K562 (cell line): Measurements from ENCODE around the gene EPHA7. TPM values are rescaled to one million over a fixed set of nuclear protein-coding genes. Genes with fewer than 3 reads are reported as not detected.

ENCODE experiments used
- ATAC-seq: fragments of 200-7000 bp; cut with Tn5 transposase; 3 replicates; pipeline ENCODE4 v1.9.1; 2020; ENCODE audit warnings: moderate library complexity
- BruUV-seq: library from RNA; stranded (reverse); fragments of 400-500 nt; replicated peaks from 2 replicates; lab custom pipeline; 2021; lab: Mats Ljungman, UMichigan
- CTCF ChIA-PET: fragments of 300-600 bp; formaldehyde crosslinking; extraction: SDS; loops from one replicate; lab custom pipeline; 2021; ENCODE audit warnings: low intra/inter-chr PET ratio; lab: Yijun Ruan, JAX
- POLR2A ChIA-PET: fragments of 300-600, 350-650 bp; sonication (Branson Sonifier 250); formaldehyde crosslinking; extraction: SDS; loops from one replicate; lab custom pipeline; 2021; ENCODE audit warnings: antibody characterized with exemption, inconsistent platforms; lab: Yijun Ruan, JAX
- DNase-seq, 4 experiments: peaks; one replicate each; pipeline versions ENCODE4 v3.0.0 to v3.0.0-alpha.2; 2011 to 2018; ENCODE audit warnings: low spot score in 3 of 4, mixed read lengths in 3 of 4; ENCODE audit errors: extremely low read depth in 1 of 4
- FAIRE-seq: peaks from 2 replicates; lab custom pipeline; 2011; peaks lifted over from hg19 to GRCh38; lab: Jason Lieb, UNC
- H2AFZ ChIP-seq: 2 replicates; pipeline ENCODE4 v1.6.0; 2011; ENCODE audit warnings: low read depth, low read length, control low read depth, inconsistent platforms
- H3K27ac ChIP-seq: fragments of 200-600 bp; 3 replicates; pipeline ENCODE4 v1.8.0; 2011; ENCODE audit warnings: low read depth, mild to moderate bottlenecking, control low read depth, inconsistent platforms, low read length, moderate library complexity, mixed read lengths; ENCODE audit errors: extremely low read depth
- H3K27me3 ChIP-seq, 2 experiments: fragments of 300-600 bp in 1 of 2; 2 replicates in 1 of 2; 3 replicates in 1 of 2; pipeline versions ENCODE4 v1.6.0 to v1.8.0; 2011; ENCODE audit warnings: inconsistent platforms in 2 of 2, low read length in 2 of 2, mild to moderate bottlenecking in 1 of 2, mixed read lengths in 1 of 2, moderate library complexity in 1 of 2; ENCODE audit not compliant: control insufficient read depth in 2 of 2, insufficient read depth in 2 of 2
- H3K36me3 ChIP-seq: fragments of 300-600 bp; 3 replicates; pipeline ENCODE4 v1.8.0; 2011; ENCODE audit warnings: mild to moderate bottlenecking, low read length, inconsistent platforms; ENCODE audit not compliant: control insufficient read depth, insufficient read depth
- H3K4me1 ChIP-seq, 2 experiments: fragments of 200-600 bp in 1 of 2; replicated peaks in 1 of 2; 2 replicates in 1 of 2; 3 replicates in 1 of 2; pipeline versions ENCODE4 v1.5.1 to v1.8.0; 2011; ENCODE audit warnings: inconsistent platforms in 2 of 2, low read length in 2 of 2, mild to moderate bottlenecking in 1 of 2, mixed read lengths in 1 of 2, moderate library complexity in 1 of 2; ENCODE audit not compliant: control insufficient read depth in 2 of 2, insufficient read depth in 2 of 2
- H3K4me2 ChIP-seq: 2 replicates; pipeline ENCODE4 v1.6.1; 2011; ENCODE audit warnings: low read length, control low read depth, inconsistent platforms, mixed read lengths; ENCODE audit not compliant: insufficient read depth
- H3K4me3 ChIP-seq: fragments of 200-600 bp; sonication (generic), shearing (Covaris generic); 2 replicates; pipeline ENCODE4 v1.5.1; 2016; ENCODE audit warnings: control low read depth, inconsistent platforms
- H3K79me2 ChIP-seq: fragments of 200-600 bp; 3 replicates; pipeline ENCODE4 v1.8.0; 2011; ENCODE audit warnings: low read length, inconsistent platforms; ENCODE audit not compliant: control insufficient read depth, insufficient read depth
- H3K9ac ChIP-seq, 2 experiments: 2 replicates each; pipeline versions ENCODE4 v1.6.0 to v1.6.1; 2011; ENCODE audit warnings: low read depth in 2 of 2, low read length in 2 of 2, control low read depth in 1 of 2, inconsistent platforms in 1 of 2, mild to moderate bottlenecking in 1 of 2, mixed read lengths in 1 of 2; ENCODE audit not compliant: insufficient read depth in 1 of 2
- H3K9me1 ChIP-seq: one replicate; pipeline ENCODE4 v1.6.0; 2011; ENCODE audit warnings: inconsistent platforms, mild to moderate bottlenecking, low read length, moderate library complexity; ENCODE audit not compliant: control insufficient read depth, insufficient read depth
- H3K9me3 ChIP-seq: replicated peaks from 2 replicates; pipeline ENCODE4 v1.5.1; 2011; ENCODE audit warnings: low read depth, low read length, inconsistent platforms; ENCODE audit not compliant: control insufficient read depth, insufficient read depth
- H4K20me1 ChIP-seq: replicated peaks from 2 replicates; pipeline ENCODE4 v1.6.1; 2011; ENCODE audit warnings: low read length, inconsistent platforms, mixed read lengths; ENCODE audit not compliant: control insufficient read depth, insufficient read depth
- CEBPZ ChIP-seq: fragments of 150-350 bp; IDR thresholded peaks from 2 replicates; pipeline ENCODE4 v1.6.1; 2014; ENCODE audit warnings: low read depth, mild to moderate bottlenecking, low read length, borderline replicate concordance
- CXXC5 ChIP-seq: fragments of 250-450 bp; sonication (Bioruptor Pico); IDR thresholded peaks from 2 replicates; pipeline ENCODE4 v1.8.0; 2022; ENCODE audit warnings: inconsistent platforms, mild to moderate bottlenecking, moderate library complexity
- THAP12 ChIP-seq: fragments of 250-450 bp; sonication (Bioruptor Pico); IDR thresholded peaks from 2 replicates; pipeline ENCODE4 v1.9.0; 2021; ENCODE audit warnings: mild to moderate bottlenecking, inconsistent platforms
- ZNF324 ChIP-seq: fragments of 250-450 bp; sonication (Bioruptor Pico); IDR thresholded peaks from 2 replicates; pipeline ENCODE4 v1.4.0; 2020; ENCODE audit warnings: mild to moderate bottlenecking
- WGBS: fragments of 100-300 bp; shearing (Covaris generic); methylation state at CpG from one replicate; pipeline ENCODE4 v1.1.6; 2016; ENCODE audit warnings: low coverage, mixed read lengths; ENCODE audit not compliant: insufficient coverage; ENCODE audit errors: missing lambda C conversion rate; 5-methylcytosine and 5-hydroxymethylcytosine counted together
- in situ Hi-C: fragments of 300-500 bp; cut with MboI; formaldehyde crosslinking; loops from 4 replicates; pipeline ENCODE4 v1.15.0; 2018; ENCODE audit warnings: inconsistent platforms, mixed read lengths
- intact Hi-C: fragments of 100-400 bp; cut with micrococcal nuclease; formaldehyde crosslinking; loops from 2 replicates; pipeline ENCODE4 v1.14.2; 2022
- polyA plus RNA-seq, 8 experiments: library from polyadenylated mRNA; depleted of rRNA in 4 of 8; stranded (reverse) in 5 of 8; unstranded in 3 of 8; fragments of >200 nt; fragmentation: Nextera tagmentation in 2 of 8; fragmentation: Illumina TruSeq in 1 of 8; extraction: Ambion mirVana in 2 of 8; extraction: Trizol in 1 of 8; gene quantifications; 2 replicates each; pipeline versions ENCODE4 v1.2.1 to v1.2.3, GENCODE V29; 2011 to 2014; ENCODE audit warnings: inconsistent platforms in 1 of 8, missing spikeins in 1 of 8
- total RNA-seq, 7 experiments: library from RNA; depleted of rRNA in 6 of 7; stranded (reverse); fragments of >200 nt in 6 of 7; fragmentation: Illumina TruSeq in 2 of 7; extraction: Trizol in 2 of 7; gene quantifications; 2 replicates each; pipeline versions ENCODE4 v1.2.1 to v1.2.3, GENCODE V29; 2011 to 2021; ENCODE audit warnings: low replicate concordance in 1 of 7
- TF ChIP-seq, protein P1 (sequence below): fragments of 200-600 bp; sonication (generic); IDR thresholded peaks from one replicate; pipeline ENCODE4 v1.6.1; 2012; ENCODE audit warnings: mild to moderate bottlenecking, low read depth, low read length, inconsistent platforms

Gene EPHA7
- total and polyA plus RNA-seq, 9 of the 15 experiments (the other 6 are each of a cell fraction or from before 2014, with no cell fraction given), result not detected

- no peak for FAIRE-seq
- 2% methylated on average over 3 of the region's 3 CpGs for WGBS
- no peaks in the 10 kb centered on the region for H3K36me3 ChIP-seq
- H3K4me1 ChIP-seq, result no peaks in the 10 kb centered on the region
- no peak for DNase-seq
- intact Hi-C loops, result no loop called here
- H3K79me2 ChIP-seq, result no peaks in the 10 kb centered on the region
- H3K9me3 ChIP-seq, result no peaks in the 10 kb centered on the region
- no peaks in the 10 kb centered on the region for H3K27me3 ChIP-seq
- no peak overlapping the region for H3K27ac ChIP-seq
- H3K9me1 ChIP-seq, result no peaks in the 10 kb centered on the region
- H4K20me1 ChIP-seq, result no peaks in the 10 kb centered on the region
- ChIA-PET CTCF (no interaction called here), POLR2A (no interaction called here)
- no peak overlapping the region for H3K9ac ChIP-seq
- no peak overlapping the region for H2AFZ ChIP-seq
- BruUV-seq, result no TSS peak
- no peak for ATAC-seq
- in situ Hi-C loops, result no loop called here
- H3K4me3 ChIP-seq, result no peak overlapping the region
- no peak overlapping the region for H3K4me2 ChIP-seq
- no peak for TF ChIP-seq ZNF324 (CRISPR knock-in tag)
- TF ChIP-seq, protein P1, sequence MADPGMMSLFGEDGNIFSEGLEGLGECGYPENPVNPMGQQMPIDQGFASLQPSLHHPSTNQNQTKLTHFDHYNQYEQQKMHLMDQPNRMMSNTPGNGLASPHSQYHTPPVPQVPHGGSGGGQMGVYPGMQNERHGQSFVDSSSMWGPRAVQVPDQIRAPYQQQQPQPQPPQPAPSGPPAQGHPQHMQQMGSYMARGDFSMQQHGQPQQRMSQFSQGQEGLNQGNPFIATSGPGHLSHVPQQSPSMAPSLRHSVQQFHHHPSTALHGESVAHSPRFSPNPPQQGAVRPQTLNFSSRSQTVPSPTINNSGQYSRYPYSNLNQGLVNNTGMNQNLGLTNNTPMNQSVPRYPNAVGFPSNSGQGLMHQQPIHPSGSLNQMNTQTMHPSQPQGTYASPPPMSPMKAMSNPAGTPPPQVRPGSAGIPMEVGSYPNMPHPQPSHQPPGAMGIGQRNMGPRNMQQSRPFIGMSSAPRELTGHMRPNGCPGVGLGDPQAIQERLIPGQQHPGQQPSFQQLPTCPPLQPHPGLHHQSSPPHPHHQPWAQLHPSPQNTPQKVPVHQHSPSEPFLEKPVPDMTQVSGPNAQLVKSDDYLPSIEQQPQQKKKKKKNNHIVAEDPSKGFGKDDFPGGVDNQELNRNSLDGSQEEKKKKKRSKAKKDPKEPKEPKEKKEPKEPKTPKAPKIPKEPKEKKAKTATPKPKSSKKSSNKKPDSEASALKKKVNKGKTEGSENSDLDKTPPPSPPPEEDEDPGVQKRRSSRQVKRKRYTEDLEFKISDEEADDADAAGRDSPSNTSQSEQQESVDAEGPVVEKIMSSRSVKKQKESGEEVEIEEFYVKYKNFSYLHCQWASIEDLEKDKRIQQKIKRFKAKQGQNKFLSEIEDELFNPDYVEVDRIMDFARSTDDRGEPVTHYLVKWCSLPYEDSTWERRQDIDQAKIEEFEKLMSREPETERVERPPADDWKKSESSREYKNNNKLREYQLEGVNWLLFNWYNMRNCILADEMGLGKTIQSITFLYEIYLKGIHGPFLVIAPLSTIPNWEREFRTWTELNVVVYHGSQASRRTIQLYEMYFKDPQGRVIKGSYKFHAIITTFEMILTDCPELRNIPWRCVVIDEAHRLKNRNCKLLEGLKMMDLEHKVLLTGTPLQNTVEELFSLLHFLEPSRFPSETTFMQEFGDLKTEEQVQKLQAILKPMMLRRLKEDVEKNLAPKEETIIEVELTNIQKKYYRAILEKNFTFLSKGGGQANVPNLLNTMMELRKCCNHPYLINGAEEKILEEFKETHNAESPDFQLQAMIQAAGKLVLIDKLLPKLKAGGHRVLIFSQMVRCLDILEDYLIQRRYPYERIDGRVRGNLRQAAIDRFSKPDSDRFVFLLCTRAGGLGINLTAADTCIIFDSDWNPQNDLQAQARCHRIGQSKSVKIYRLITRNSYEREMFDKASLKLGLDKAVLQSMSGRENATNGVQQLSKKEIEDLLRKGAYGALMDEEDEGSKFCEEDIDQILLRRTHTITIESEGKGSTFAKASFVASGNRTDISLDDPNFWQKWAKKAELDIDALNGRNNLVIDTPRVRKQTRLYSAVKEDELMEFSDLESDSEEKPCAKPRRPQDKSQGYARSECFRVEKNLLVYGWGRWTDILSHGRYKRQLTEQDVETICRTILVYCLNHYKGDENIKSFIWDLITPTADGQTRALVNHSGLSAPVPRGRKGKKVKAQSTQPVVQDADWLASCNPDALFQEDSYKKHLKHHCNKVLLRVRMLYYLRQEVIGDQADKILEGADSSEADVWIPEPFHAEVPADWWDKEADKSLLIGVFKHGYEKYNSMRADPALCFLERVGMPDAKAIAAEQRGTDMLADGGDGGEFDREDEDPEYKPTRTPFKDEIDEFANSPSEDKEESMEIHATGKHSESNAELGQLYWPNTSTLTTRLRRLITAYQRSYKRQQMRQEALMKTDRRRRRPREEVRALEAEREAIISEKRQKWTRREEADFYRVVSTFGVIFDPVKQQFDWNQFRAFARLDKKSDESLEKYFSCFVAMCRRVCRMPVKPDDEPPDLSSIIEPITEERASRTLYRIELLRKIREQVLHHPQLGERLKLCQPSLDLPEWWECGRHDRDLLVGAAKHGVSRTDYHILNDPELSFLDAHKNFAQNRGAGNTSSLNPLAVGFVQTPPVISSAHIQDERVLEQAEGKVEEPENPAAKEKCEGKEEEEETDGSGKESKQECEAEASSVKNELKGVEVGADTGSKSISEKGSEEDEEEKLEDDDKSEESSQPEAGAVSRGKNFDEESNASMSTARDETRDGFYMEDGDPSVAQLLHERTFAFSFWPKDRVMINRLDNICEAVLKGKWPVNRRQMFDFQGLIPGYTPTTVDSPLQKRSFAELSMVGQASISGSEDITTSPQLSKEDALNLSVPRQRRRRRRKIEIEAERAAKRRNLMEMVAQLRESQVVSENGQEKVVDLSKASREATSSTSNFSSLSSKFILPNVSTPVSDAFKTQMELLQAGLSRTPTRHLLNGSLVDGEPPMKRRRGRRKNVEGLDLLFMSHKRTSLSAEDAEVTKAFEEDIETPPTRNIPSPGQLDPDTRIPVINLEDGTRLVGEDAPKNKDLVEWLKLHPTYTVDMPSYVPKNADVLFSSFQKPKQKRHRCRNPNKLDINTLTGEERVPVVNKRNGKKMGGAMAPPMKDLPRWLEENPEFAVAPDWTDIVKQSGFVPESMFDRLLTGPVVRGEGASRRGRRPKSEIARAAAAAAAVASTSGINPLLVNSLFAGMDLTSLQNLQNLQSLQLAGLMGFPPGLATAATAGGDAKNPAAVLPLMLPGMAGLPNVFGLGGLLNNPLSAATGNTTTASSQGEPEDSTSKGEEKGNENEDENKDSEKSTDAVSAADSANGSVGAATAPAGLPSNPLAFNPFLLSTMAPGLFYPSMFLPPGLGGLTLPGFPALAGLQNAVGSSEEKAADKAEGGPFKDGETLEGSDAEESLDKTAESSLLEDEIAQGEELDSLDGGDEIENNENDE, result no peak
- TF ChIP-seq CEBPZ, result no peak
- no peak for TF ChIP-seq CXXC5 (CRISPR knock-in tag)
- TF ChIP-seq THAP12, result no peak
Observed at GRCh38 chr6:93403390-93403789, 16.0 kb downstream of the EPHA7 start.
